ENCODE results near the gene RNPS1.

The RNPS1 gene

DNA sequence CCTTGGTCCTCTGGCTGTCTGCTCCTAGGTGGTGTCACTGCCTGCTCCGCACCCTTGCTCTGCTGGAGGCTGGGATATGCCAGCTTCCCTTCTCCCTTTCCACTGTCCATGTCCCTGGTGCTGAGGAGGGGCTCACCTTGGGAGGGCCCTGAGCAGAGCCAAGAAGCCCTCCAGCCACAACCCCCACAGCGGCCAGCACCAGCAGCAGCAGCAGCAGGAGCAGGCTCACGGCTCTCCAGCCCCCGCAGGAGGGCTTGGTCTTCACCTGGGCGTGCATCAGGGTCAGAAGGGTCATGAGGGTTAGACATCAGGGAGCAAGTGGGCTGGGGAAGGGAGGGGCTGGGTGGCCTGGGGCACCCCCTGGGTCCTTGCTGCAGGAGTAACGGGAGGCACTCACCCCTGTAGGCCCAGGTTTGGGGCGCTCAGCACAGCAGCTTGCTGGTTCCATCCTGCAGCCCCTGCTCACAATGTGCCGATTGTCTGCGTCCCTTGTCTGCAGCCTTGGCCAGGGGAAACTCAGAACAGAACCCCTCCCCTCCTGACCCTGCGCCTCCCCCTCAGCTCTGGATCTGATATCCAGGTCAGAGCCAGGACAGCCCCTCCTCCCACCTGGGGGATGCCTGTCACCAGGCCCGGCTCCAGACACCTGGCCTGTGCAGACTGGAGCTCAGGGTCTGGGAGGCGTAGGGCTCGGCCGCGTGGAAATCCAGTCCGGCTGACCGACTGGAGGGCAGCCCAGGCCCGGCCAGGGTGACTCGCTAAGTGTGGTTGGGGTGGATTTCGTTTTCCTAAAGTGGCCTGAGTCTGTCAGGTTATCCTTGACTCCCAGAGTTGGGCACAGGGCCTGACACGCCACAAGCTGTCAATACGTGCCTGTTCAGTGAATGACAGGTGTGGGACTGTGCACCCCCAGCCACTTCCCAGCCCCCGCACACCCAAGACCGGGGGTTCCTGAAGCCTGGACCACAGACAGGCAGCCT lies 57.2 kb downstream of the RNPS1 start, which contains the start of gene BRICD5:
Gene BRICD5, minus strand, starts transcription at position 478 of the 980 bp plus-strand sequence. Its CDS starts 30 bp downstream, at position 448.
- DNase-seq, result no peak

DNA sequence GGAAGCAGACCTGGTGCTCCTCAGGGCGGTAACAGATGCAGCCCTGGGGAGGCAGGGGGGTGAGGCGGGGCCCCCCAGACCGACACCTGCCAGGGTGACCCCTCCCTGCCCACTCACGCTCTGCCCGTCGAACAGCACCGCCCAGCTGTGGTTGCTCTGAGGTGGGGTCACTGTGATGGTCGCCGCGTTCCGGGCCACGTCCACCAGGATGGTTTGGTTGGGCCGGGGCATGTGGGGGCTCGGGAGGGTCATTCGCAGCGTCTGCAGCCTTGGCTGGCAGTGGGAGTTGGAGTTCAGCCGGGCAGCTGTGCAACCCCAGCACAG lies 58.0 kb downstream of the RNPS1 start:
- DNase-seq, result no peak

DNA sequence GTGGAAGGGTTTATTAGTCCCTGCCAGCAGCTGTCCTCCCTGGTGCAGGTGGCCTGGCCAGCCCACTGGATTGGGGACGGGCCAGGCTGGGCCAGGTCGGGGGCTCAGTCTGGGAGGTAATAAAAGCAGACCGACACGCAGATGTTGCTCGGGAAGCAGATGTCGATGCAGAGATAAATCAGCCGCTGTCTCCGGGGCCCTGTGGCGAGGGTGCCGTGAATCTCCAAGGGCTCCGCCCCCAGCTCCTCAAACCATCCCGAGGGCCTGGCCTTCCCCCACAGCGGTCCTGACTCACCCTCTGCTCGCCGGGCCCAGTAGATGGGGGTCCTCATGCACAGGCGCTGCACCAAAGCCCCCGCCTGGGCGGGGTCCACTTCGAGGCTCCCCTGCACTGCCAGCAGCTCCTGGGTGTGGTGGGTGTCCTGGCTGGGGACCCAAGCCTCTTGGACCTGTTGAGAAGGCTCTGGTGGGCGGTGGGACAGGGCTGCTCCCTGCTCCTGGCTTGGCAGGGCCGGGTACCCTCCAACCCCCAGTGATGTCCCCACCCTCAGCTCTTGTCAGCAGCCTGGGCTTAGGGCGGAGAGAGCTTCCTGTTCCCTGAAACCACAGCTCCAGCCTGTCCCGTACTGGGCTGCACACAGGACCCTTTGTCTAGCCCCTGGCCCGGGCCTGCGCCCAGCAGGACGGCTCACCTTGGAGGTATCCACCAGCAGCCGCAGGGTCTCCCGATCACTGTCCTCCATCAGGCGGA lies 58.5 kb downstream of the RNPS1 start:
- DNase-seq, result no peak

DNA sequence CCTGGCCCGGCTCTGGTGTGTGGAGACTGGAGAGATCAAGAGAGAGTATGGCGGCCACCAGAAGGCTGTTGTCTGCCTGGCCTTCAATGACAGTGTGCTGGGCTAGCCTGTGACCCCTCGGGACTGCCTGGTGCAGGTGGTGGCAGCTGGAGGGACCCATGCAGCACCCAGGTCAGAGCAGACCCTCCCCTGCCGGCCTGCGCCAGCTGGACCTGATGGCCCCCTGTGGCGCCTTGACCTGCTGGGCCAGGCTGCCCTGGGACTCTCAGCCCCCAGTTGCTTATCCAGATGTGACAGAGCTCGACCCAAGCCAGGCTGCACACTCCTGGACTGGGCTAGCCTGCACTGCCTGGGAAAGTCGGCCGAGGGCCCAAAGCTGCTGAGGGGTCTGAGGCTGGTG lies 59.2 kb downstream of the RNPS1 start:
- no peak for DNase-seq

DNA sequence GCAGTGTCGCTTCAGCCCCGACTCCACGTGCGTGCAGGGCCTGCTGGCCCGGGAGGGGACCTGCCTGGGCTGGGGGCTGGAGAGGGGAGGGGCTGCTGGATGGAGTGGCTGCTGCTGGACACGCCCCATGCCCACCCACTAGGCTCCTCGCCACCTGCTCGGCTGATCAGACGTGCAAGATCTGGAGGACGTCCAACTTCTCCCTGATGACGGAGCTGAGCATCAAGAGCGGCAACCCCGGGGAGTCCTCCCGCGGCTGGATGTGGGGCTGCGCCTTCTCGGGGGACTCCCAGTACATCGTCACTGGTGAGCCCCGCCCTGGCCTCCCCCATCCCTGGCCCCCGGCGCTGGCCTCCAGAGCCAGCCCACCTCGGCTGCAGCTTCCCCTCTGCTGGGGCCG lies 59.6 kb downstream of the RNPS1 start:
- no peak for DNase-seq

DNA sequence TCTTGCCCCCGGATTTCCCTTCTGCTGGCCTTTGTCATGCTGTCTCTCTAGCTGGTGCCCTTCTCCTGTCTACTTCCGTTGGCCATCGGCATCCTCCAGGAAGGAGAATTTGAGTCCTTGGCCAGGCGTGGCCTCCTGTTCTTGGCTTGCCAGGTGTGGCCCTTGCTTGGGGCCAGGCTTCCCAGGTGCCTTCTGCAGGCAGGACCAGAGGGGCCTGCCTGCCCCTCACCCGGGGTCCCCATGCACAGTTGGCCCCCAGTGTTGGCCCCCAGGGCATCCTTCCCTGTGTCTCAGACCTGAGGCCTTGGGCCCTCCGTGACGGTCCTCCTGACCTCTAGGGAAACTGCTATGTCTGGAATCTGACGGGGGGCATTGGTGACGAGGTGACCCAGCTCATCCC lies 60.1 kb downstream of the RNPS1 start:
- no peak for DNase-seq

DNA sequence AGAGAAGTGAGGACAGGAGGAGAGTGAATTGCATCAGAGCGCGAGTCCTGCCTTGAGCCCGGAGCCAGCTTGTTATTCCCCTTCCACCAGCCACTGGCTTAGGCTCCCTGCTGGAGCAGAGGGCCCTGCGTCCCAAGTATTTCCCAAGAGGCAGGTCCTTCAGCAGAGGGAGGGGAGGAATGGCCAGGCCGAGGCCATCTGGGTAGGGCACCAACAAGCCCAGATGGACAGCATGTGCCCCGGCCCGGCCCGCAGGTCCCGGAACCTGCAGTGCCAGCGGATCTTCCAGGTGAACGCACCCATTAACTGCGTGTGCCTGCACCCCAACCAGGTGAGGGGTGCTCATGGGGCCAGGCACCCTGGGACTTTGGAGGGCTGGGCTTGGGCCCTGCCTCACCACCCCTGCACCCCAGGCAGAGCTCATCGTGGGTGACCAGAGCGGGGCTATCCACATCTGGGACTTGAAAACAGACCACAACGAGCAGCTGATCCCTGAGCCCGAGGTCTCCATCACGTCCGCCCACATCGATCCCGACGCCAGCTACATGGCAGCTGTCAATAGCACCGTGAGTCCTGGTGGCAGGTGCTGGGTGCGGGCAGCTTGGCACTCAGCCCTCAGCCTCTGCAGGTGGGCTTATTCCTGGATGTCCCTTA lies 61.0 kb downstream of the RNPS1 start:
- no peak for DNase-seq

DNA sequence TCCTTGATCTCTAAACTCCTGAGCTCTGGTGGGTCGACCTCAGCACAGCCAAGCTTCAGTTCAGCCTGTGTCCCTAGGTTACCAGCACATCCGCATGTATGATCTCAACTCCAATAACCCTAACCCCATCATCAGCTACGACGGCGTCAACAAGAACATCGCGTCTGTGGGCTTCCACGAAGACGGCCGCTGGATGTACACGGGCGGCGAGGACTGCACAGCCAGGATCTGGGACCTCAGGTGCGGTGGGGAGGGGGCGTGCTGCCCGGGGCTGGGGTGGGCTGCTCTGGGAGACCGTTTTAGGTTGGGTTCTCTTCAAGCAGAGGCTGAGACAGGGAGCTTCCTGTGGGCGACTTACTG lies 61.5 kb downstream of the RNPS1 start:
- DNase-seq, result no peak

DNA sequence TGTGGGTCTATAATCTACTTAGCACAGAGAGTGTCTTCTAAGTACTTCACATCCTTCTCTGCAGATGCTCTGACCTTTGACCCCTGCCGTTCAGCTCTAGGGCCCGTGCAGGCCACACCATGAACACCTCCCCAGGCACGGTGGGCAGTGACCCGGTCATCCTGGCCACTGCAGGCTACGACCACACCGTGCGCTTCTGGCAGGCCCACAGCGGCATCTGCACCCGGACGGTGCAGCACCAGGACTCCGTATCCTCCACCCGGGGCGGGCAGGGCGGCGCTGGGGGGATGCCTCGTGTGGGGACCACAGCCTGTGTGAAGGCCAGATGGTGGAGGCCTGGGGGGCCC lies 62.0 kb downstream of the RNPS1 start:
- DNase-seq, result peak in 1 of 6 experiments; percentile 31

DNA sequence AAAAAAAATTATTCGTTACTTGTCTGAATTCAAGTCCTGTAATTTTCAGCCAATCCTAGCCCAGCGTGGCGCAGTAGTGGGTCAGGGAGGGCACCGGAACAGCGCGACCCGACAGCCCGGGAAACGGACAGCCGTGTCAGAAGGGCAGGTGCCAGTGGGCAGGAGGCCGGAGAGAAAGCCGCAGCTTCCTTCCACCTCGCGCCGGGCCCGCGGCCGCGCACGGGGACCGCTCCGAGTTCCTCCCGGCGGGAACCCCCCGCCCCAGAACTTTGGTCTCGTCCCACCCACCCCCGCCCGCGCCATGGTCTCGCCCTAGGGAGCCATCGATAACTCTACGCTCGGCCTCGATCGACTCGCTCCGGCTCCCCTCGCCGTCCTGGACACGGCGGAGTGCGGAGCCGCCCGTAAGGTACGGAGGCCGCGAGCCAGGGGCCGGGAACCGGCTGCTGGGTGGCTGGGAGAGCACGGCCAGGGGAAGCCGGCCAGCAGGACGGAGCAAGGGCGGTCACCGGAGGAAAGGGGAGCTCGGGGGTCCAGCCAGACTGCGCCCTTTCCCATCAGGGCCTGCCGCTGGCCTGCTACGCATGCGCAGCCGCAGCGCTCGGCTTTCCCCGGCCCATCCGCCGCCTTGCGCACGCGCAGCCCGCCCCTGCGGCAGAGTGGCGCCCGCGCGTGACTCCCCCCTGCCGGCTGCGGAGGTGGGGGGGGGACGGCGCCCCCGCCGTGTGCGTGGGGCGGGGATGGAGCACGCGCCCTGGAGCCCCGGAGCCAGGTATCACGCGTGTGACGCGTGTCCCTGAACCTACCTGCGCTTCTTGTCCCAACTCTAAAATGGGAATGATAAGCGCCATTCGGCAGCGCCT lies 62.6 kb downstream of the RNPS1 start, which contains the start of gene MLST8:
Gene MLST8, plus strand, starts transcription at position 351 of the 863 bp plus-strand sequence. CDS start 632 bp downstream, outside the sequence.
- DNase-seq, result peak; percentile 89 to 99 (median 95)

DNA sequence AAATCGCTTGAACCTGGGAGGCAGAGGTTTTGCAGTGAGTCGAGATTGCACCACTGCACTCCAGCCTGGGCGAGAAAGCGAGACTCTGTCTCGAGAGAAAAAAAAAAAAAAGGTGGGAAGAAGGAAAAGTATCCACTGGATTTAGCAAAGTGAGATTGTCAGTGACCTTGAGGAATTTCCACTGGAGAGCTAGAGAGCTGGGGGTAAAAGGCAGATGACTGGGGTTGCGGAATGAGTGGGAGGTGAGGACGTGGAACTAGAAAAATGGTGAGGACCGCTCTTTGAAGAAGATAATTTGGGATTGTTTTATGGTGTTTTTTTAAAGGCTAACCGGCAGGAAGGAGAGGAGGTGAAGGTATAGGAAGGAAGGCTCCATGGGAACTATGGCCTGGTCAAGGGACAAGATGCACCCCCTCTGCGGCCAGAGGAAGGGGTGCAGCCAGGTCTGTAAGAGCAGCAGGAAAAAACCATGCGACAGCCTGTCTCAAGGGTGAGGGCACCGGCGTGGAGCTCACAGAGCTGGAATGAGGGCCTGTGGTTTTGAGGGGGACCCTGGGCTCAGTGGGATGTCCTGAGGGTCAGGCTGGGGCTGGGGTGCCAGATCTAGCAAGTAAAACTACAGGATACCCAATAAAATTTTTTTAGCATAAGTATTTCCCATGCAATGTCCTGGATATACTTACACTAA lies 63.4 kb downstream of the RNPS1 start:
- no peak for DNase-seq
